Activated CD4-positive, alpha-beta T cell treated with anti-CD3 and anti-CD28 coated beads, Interleukin-2, amount 50 U/mL, for 16 hours (primary cell): ENCODE data around the gene ZNF365.

Experiments
- DNase-seq: peaks from one replicate; pipeline ENCODE4 v3.0.0-alpha.2; 2020

The ZNF365 gene

DNA sequence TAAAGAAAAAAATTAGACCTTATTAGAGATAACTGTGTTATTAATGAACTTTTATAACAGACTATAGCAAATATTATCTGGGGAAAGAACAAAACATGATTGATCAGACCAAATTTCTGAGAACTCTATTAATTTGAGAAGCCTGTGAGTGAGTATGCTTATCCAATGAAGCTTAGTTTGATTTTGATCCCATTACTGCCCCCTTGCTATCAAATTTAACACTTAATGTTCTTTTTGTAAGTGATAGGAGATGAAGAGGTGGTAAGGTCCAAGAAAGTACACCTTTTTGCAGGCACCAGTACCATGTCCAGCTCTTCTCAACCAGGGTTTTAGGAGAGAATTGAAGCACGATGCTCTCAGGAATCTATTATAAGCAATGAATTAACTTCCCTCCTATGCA, 49.9 kb downstream of the ZNF365 start:
- DNase-seq: no peak

DNA sequence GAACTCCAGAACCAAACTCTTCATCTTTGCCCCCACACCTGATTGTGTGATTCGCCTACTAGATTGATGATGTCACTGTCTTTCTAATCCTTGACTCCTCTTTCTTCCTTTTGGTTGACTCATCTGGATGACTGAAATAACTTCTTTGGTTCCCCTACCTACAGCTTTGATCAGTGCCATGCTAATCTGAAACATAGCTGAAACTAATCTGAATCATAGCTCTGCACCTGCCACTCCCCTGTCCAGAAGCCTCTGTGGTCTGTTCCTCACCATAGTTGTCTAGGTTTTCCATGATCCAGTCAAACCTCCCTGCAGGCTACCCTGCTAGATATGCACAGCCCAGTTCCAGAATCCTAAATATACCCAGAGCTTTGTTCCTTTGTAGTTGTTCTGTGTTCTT, 51.9 kb downstream of the ZNF365 start:
- DNase-seq: peak; percentile 56

DNA sequence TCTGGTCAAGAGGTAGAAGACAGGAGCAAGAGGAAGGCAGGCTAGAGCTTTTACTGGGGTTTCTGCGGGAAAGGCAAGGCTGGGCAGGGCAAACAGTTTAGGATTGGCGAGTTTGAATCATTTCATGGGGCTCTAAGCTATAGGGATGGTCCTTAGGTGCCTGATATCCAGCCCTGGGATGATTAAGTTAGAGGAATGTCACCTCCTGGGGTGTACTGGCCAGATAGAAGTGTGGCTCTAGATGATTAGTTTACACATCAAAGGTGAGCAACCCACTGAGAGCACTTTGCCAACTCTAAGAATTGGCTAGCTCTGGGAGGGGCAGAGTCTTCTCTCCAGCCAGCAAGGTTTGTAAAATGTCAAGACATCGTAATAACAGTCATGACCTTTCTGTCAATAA, 52.4 kb downstream of the ZNF365 start:
- DNase-seq: no peak

DNA sequence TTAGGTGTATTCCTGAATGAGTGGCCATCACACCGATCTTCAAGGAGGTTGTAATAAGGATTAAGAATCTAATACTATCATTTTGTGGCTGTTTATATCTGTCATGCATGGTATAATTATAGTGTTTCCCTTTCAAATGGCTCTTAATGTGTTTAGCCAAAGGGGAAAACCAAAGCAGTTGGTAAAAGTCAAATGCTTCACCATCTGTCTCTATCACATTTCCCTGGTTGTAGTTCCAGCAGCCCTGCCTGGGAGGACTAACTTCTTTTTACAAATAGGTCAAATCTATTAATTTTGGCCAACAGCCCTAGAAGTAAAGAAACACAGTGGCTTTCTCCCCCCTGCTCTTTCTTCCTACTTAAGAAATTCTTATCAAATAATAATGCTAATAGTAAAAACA, 56.7 kb downstream of the ZNF365 start:
- DNase-seq: no peak

DNA sequence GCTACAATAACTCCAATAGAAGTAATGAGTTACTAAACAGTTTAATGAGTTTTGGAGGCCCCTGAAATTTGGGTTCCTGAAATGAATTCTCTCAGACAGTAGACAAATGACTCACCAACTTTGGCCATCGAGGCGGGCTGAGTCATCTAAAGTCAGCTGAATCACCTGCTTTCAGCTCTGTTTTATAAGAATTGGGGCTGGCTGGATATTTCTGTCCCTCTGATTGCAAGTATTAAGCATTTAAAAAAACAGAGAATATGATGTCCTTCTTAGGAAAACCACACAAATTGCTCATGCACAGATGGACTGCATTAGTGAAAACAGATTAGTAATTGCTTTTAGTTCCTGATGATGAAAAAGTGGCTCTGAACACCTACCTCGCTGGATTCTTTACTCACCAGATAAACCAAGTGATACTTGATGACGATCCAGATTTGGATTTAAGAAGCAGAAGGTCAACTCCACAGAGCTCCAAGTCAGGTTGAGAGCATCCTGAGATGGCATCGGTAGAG, 59.1 kb downstream of the ZNF365 start:
- DNase-seq: peak; percentile 86

DNA sequence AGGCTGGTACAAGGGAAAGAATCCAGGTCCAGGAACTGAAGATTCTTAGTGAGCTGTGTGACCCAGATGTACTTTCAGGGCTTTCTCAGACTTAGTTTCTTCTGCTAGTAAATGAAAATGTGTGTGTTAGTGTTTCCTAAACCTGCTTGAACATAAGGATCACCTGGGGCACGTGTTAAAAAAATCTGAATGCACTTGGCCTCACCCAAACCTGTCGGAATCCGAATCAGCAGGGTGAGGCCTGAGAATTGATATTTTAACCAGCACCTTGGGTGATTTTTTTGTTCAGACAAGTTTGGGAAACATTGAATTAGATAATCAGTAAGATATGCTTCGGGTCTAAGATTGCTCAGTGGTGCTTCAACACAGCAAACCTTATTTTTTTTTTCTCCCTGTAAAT, 59.7 kb downstream of the ZNF365 start:
- no peak for DNase-seq

DNA sequence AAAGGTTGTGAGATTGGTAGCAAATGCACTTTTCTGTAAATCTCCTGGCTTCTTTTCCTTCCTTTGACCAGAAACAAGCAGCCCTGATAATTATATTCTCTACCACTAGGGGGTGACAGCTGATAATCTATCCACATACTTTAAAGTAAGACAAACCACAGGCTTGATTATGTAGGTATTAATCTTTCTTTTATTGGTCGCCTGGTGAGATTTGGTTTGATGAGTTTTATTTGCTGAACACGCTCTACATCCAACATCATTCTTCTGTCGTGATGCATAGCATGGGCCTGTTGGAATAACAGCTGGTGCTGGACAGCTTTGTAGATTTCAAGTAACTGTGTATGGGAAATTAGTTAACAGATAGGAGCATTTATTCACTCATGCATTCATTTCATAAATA, 63.5 kb downstream of the ZNF365 start:
- peak; percentile 73 for DNase-seq

DNA sequence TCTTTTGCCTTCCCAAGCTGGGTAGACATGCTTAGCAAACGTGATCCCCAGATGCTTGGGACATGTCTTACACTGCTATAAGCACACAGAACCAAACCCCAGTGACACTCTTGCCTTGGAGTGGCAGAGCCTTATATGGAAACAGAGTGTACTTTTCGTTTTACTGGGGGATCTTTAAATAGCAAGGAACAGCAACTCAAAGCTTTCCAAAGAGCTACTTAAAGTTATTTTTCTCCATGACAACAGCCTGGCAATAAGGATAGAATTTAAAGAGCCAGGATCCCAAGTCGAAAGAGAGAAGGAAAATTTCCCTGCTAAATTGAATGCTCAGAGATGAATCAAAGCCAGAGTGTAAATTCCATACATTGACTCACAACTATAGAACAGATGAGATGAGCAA, 67.8 kb downstream of the ZNF365 start:
- no peak for DNase-seq

DNA sequence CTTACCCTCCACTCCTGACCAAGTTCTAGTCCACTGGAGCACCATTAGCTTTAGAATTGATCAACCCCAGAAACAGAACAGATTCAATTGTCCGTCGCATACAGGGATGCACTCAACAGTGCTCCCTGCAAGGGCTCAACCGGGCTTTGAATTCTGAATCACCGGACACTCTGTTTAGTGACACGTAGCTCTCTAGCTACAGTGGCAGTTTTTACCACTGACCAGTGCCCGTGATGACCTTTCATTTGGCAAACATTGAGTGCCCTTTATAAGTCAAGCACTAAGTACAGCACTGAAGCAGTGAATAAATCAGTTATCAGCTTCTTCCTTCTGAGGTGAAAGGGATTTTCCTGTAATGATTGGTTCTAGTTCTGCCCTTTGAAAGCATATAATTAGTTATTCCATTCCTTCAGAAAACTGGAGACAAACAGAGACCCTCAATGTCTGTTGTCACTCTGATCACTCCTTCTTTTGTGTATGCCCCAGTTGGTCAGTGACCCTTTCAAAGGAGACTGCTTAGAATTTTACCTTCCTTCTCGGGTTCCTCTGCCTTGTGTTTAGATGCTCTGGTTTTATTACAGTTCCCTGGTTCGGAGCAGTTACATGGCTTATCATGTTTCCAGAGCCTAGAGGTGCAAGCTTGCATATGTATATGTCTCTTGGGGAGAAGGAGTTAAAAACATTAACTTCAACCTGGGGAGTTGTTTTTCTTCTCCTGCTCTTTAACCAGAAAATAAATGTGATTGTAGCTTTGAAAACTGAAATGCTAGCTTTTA, 68.9 kb downstream of the ZNF365 start:
- no peak for DNase-seq

DNA sequence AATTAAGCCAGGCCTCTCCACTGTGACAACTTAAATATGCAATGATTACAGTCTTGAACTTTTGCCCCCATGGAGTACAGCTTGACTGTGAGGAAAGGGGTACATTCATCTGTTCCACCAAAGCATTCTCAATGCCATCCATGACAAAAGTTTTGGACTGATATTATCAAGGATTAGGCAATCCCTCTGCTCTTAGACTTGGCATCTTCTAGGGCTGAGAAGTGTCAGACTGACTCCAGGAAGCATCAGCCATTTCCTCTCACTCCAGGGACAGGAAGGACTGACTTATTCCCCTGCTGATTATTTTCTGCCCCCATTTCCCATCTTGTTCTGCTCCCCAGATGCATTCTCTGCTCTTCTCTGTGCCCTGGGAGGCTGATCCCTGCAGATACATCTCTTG, 69.7 kb downstream of the ZNF365 start:
- DNase-seq: no peak

DNA sequence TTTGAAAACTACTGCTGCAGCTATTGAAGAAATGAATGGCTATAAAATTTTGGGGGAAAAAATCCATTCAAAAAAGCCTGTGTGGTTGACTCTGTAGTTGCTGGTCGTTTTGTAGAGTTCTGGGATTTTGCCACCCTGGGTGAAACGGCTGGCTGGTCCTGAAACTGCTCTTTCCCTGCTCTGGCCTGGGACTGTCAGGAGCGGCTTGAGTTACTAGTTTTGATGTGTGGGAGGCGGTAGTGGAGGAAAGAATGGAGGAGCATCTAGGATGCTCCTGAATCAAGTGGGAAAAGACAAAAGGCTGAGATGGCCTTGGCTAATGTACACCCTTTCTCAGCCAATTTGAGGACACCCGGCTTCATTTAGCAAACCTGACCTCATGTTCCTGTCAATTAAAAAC, 72.5 kb downstream of the ZNF365 start:
- DNase-seq: no peak

DNA sequence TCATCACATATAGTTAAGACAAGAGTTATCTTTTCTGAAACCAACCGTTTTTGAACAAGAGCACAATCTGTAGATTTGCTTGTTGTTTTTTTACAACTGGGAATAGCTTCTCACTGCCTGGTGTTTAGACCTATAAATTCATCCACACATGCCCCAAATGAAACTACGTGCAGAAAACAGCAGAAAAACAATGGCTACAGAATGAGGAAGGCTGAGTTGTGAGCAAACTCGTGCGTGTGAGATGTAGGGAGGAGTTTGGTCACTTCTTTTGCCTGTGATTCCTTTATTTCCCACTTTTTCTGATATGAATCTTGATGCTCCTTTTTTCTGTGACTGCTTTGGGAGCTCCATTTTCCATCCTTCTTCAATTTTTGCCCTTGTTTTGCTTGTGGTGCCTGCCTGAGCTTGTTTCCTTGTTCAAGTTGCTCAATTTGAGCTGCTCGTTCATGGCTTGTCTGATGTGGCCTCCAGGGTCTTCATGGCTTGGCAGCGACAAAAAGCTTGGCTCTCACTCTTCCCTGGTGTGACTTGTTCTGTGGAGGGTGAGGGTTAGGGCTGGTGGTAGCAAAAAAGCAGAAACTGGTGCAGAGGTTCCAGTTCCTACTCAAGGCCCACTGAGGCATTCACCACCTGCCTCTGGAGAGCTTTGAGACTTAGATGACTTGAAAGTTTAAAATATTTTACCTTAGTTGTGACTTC, 76.9 kb downstream of the ZNF365 start:
- no peak for DNase-seq

DNA sequence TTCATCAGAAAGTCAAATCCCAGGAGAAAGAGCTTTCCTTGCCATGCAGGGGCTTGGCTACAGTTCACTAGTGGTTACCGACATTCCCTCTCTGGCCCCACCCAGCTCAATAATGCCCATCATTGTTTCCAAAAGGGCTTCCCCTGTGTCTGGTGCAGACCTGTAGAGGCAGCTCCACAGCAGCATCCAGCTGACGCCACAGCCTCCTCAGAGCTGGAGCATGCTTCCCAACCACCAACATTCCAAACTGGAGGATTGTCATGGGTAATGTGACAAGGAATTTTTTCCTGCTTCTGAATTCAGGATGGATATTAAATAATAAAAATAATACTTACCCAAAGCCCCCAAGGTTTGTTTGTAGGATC, 77.4 kb downstream of the ZNF365 start:
- DNase-seq: no peak
